OCI-LY1 (cell line): ENCODE data around the gene TFPI.

Source experiments
- H2AFZ ChIP-seq: fragments of 200-600 bp; sonication (generic), shearing (Covaris generic); 2 replicates; pipeline ENCODE4 v1.6.0; 2014; ENCODE audit warnings: antibody characterized with exemption, mild to moderate bottlenecking, low read length
- H3F3A ChIP-seq: fragments of 200-600 bp; sonication (generic), shearing (Covaris generic); 2 replicates; pipeline ENCODE4 v1.6.0; 2014; ENCODE audit warnings: mild to moderate bottlenecking, antibody characterized with exemption, low read length, moderate library complexity; ENCODE audit not compliant: insufficient read depth
- H3K27ac ChIP-seq: fragments of 200-600 bp; sonication (generic); 2 replicates; pipeline ENCODE4 v1.5.1; 2014; ENCODE audit warnings: low read length, mixed run types, mild to moderate bottlenecking, low read depth; ENCODE audit not compliant: poor library complexity, severe bottlenecking
- H3K27me3 ChIP-seq: fragments of 200-600 bp; sonication (generic); 2 replicates; pipeline ENCODE4 v1.6.0; 2014; ENCODE audit warnings: antibody characterized with exemption, mild to moderate bottlenecking, low read length, moderate library complexity; ENCODE audit not compliant: insufficient read depth
- H3K36me3 ChIP-seq: fragments of 200-600 bp; sonication (generic); 2 replicates; pipeline ENCODE4 v1.6.1; 2014; ENCODE audit warnings: mild to moderate bottlenecking, antibody characterized with exemption, low read length, moderate library complexity, mixed read lengths; ENCODE audit not compliant: insufficient read depth
- H3K4me1 ChIP-seq: fragments of 200-600 bp; sonication (generic); 2 replicates; pipeline ENCODE4 v1.5.1; 2014; ENCODE audit warnings: mild to moderate bottlenecking, low read length, moderate library complexity; ENCODE audit not compliant: insufficient read depth, severe bottlenecking
- H3K4me2 ChIP-seq: fragments of 200-600 bp; sonication (generic), shearing (Covaris generic); 2 replicates; pipeline ENCODE4 v1.6.1; 2014; ENCODE audit warnings: low read length
- H3K4me3 ChIP-seq: fragments of 200-600 bp; sonication (generic); 2 replicates; pipeline ENCODE4 v1.5.1; 2014; ENCODE audit warnings: low read length, low read depth, mild to moderate bottlenecking, mixed read lengths; ENCODE audit not compliant: poor library complexity, severe bottlenecking
- H3K79me2 ChIP-seq: fragments of 200-600 bp; shearing (Covaris generic); 2 replicates; pipeline ENCODE4 v1.6.1; 2016; ENCODE audit warnings: mixed run types, low read length, mixed read lengths; ENCODE audit not compliant: insufficient read depth
- H3K9ac ChIP-seq: fragments of 200-600 bp; sonication (generic), shearing (Covaris generic); 2 replicates; pipeline ENCODE4 v1.6.1; 2014; ENCODE audit warnings: mild to moderate bottlenecking, low read length, mixed read lengths
- H3K9me2 ChIP-seq: fragments of 200-600 bp; sonication (generic), shearing (Covaris generic); 2 replicates; pipeline ENCODE4 v1.6.1; 2014; ENCODE audit warnings: low read depth, mild to moderate bottlenecking, low read length, mixed read lengths
- H3K9me3 ChIP-seq: fragments of 200-600 bp; shearing (Covaris generic); 2 replicates; pipeline ENCODE4 v1.6.1; 2014; ENCODE audit warnings: low read length, mixed read lengths
- H4K20me1 ChIP-seq: fragments of 200-600 bp; sonication (generic), shearing (Covaris generic); 2 replicates; pipeline ENCODE4 v1.6.0; 2016; ENCODE audit warnings: mild to moderate bottlenecking, low read length; ENCODE audit not compliant: insufficient read depth
- EZH2 ChIP-seq: fragments of 200-600 bp; sonication (generic), shearing (Covaris generic); IDR thresholded peaks from 2 replicates; pipeline ENCODE4 v1.8.0; 2017; ENCODE audit warnings: borderline replicate concordance, mixed run types, mild to moderate bottlenecking, antibody characterized with exemption, low read length, moderate library complexity, mixed read lengths
- TF ChIP-seq, protein P1 (sequence below): fragments of 200-600 bp; sonication (generic), shearing (Covaris generic); IDR thresholded peaks from 2 replicates; pipeline ENCODE4 v1.5.1; 2017; ENCODE audit warnings: mild to moderate bottlenecking, antibody characterized with exemption, low read length, moderate library complexity, mixed read lengths

Gene TFPI

DNA sequence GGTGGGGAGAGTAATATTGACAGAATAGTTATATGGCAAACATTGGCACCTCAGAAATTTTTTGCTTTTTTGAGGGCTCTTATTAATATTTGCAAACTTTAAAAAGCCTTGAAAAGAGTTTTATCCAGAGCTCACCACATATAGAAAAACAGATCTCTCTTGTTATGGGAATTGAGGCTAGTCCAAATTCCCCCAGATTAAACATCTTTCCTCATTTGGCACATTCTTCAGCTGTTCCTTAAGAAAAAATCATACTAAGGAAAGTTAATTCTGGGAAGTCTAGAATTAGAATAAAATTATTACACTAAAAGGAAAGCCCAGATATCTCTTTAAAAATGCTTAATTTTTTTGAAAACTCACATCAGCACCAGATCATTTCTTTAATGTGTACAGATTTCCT, 5.6 kb downstream of the TFPI start:
- H3K4me2 ChIP-seq: no peak overlapping the region
- no peaks in the 10 kb centered on the region for H4K20me1 ChIP-seq
- TF ChIP-seq EZH2: no peak
- TF ChIP-seq, protein P1, sequence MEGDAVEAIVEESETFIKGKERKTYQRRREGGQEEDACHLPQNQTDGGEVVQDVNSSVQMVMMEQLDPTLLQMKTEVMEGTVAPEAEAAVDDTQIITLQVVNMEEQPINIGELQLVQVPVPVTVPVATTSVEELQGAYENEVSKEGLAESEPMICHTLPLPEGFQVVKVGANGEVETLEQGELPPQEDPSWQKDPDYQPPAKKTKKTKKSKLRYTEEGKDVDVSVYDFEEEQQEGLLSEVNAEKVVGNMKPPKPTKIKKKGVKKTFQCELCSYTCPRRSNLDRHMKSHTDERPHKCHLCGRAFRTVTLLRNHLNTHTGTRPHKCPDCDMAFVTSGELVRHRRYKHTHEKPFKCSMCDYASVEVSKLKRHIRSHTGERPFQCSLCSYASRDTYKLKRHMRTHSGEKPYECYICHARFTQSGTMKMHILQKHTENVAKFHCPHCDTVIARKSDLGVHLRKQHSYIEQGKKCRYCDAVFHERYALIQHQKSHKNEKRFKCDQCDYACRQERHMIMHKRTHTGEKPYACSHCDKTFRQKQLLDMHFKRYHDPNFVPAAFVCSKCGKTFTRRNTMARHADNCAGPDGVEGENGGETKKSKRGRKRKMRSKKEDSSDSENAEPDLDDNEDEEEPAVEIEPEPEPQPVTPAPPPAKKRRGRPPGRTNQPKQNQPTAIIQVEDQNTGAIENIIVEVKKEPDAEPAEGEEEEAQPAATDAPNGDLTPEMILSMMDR: no peak
- H3K4me3 ChIP-seq: no peak overlapping the region
- no peak overlapping the region for H2AFZ ChIP-seq
- no peaks in the 10 kb centered on the region for H3K9me2 ChIP-seq
- H3K27ac ChIP-seq: no peak overlapping the region
- no peak overlapping the region for H3K9ac ChIP-seq
- H3K9me3 ChIP-seq: no peaks in the 10 kb centered on the region
- no peaks in the 10 kb centered on the region for H3F3A ChIP-seq
- no peaks in the 10 kb centered on the region for H3K36me3 ChIP-seq
- no peaks in the 10 kb centered on the region for H3K79me2 ChIP-seq
- no peaks in the 10 kb centered on the region for H3K4me1 ChIP-seq
- H3K27me3 ChIP-seq: no peaks in the 10 kb centered on the region

DNA sequence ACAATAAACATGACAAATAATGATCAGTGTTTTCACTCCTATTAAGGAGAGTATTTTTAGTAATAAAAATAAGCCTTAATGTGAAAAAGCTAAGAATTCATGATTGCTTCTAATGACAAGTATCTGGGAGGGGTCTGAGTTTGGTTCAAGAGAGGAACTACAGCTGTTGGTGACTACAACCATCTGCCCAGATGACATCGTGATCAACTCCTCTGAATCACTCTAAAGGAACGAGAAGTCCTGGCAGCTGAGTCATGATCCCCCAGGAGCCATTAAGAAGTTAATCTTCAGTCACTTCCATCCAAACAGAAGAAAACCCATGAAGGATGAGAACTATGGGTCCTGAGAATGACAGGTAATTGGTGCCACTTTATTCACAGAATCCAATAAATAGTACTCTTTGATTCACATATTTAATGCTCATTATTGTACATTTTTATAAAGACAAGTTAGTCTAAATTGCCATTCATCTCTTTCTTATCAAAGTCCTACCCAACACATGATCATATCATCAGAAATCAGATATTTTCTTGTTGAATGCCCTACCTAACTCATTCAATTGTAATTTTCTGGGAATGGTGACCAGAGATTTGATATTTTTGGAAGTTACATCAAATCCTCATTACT, 6.8 kb downstream of the TFPI start:
- no peaks in the 10 kb centered on the region for H3F3A ChIP-seq
- no peaks in the 10 kb centered on the region for H3K36me3 ChIP-seq
- no peaks in the 10 kb centered on the region for H3K4me1 ChIP-seq
- H3K4me3 ChIP-seq: no peak overlapping the region
- H2AFZ ChIP-seq: no peak overlapping the region
- H3K9me2 ChIP-seq: no peaks in the 10 kb centered on the region
- no peak overlapping the region for H3K27ac ChIP-seq
- H3K27me3 ChIP-seq: no peaks in the 10 kb centered on the region
- TF ChIP-seq, protein P1: no peak
- TF ChIP-seq EZH2: no peak
- H3K79me2 ChIP-seq: no peaks in the 10 kb centered on the region
- H3K4me2 ChIP-seq: no peak overlapping the region
- no peak overlapping the region for H3K9ac ChIP-seq
- H3K9me3 ChIP-seq: no peaks in the 10 kb centered on the region
- H4K20me1 ChIP-seq: no peaks in the 10 kb centered on the region

DNA sequence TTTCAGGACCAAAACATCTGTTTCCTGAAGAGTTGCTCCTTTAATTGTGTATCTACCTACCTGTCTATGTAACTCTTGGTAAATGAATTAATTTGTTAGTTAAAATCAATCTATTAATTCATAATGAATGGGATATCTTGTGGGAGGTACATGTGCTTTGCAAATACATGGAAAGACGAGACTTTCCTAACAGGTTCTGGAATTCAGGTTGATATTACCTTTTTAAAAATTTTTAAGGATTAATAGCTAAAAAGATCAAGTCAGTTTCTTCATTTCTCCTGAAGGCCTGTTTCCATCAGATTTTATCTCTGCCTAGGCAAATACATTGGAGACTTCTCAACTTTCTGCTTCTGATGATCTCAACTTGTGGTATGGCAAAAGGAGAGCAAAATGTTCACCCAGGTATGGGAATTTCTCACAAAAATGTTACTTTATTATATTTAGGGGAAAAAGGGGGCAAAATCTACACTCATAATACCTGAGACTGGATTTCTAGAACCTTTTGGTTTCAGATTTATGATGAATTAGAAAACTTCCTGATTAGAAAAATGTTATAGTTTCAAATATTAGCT, 7.4 kb downstream of the TFPI start:
- H3K36me3 ChIP-seq: no peaks in the 10 kb centered on the region
- H2AFZ ChIP-seq: no peak overlapping the region
- no peak for TF ChIP-seq EZH2
- TF ChIP-seq, protein P1: no peak
- no peaks in the 10 kb centered on the region for H3K9me2 ChIP-seq
- no peaks in the 10 kb centered on the region for H3K27me3 ChIP-seq
- H3K4me1 ChIP-seq: no peaks in the 10 kb centered on the region
- H3K4me2 ChIP-seq: no peak overlapping the region
- no peak overlapping the region for H3K4me3 ChIP-seq
- H3K27ac ChIP-seq: no peak overlapping the region
- no peaks in the 10 kb centered on the region for H3K9me3 ChIP-seq
- H3K9ac ChIP-seq: no peak overlapping the region
- no peaks in the 10 kb centered on the region for H3F3A ChIP-seq
- H3K79me2 ChIP-seq: no peaks in the 10 kb centered on the region
- no peaks in the 10 kb centered on the region for H4K20me1 ChIP-seq
